Activated T-helper 1 cell treated with anti-CD3 and anti-CD28 coated beads, Interleukin-12 subunit alpha, Interleukin-12 subunit beta, Interleukin-2, Interleukin-4 antibody, amounts not matched to agents 30 ng/mL and 10 ng/mL and 1 ng/mL, durations not matched to agents 14 hours and 24 hours and 36 hours (primary cell): ENCODE data around the gene NT5DC4. TPM values are rescaled to one million over a fixed set of nuclear protein-coding genes. Genes with fewer than 3 reads are reported as not detected.

Experiments used
- DNase-seq: peaks from one replicate; pipeline ENCODE4 v3.0.0; 2021; ENCODE audit warnings: low spot score
- H3K27ac Mint-ChIP-seq: one replicate; pipeline ENCODE4 v1.8.0; 2021; ENCODE audit warnings: mild to moderate bottlenecking, mixed read lengths
- H3K27me3 Mint-ChIP-seq: one replicate; pipeline ENCODE4 v1.8.0; 2022; ENCODE audit warnings: mild to moderate bottlenecking, moderate library complexity, mixed read lengths; ENCODE audit not compliant: insufficient read depth
- H3K36me3 Mint-ChIP-seq: one replicate; pipeline ENCODE4 v1.8.0; 2021; ENCODE audit warnings: low read depth, mixed read lengths
- H3K4me1 Mint-ChIP-seq: one replicate; pipeline ENCODE4 v1.8.0; 2021; ENCODE audit warnings: low read depth, mixed read lengths
- H3K4me3 Mint-ChIP-seq: one replicate; pipeline ENCODE4 v1.8.0; 2021; ENCODE audit warnings: mild to moderate bottlenecking, moderate library complexity, mixed read lengths
- H3K9me3 Mint-ChIP-seq: one replicate; pipeline ENCODE4 v1.8.0; 2021; ENCODE audit warnings: mixed read lengths
- intact Hi-C: fragments of 100-400 bp; cut with micrococcal nuclease; formaldehyde crosslinking; loops from one replicate; pipeline ENCODE4 v1.15.1; 2024
- total RNA-seq: library from RNA; stranded (reverse); gene quantifications from 2 replicates; pipeline ENCODE4 v1.2.3, GENCODE V29; 2022

Gene NT5DC4
- total RNA-seq, 1 donor from 2014 or later, result not detected

DNA sequence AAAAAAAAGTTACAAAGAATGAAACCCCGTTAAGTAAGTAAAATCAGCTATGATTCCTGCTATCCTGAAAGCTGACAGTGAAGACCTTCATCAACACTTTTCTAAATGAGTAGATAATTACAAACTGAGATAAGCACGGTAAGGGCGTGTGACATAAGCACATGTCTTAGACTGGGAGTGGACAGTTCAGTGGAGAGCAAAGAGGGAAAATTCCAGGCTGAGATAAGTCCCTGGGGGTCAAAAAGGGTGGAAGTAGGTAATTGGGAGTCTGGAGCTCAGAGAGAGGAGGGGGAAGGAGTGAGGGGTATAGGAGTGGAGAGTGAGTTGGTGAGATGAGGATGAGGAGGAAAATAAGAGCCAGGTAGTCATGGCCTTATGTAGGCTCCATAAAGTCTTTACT lies 67.8 kb downstream of the NT5DC4 start:
- peaks cover 19% of the 10 kb centered on the region for H3K4me1 Mint-ChIP-seq
- no peak overlapping the region for H3K27ac Mint-ChIP-seq

More for the DNA sequence above, 67.8 kb downstream of the NT5DC4 start:
- no peak overlapping the region for H3K4me3 Mint-ChIP-seq
- peaks cover 8% of the 10 kb centered on the region for H3K27me3 Mint-ChIP-seq
- peaks cover 4% of the 10 kb centered on the region for H3K9me3 Mint-ChIP-seq
- H3K36me3 Mint-ChIP-seq, result peaks cover 4% of the 10 kb centered on the region
- intact Hi-C loops, result no loop called here
- no peak for DNase-seq

Other genes with a start within 250 kb of the NT5DC4 start
- 45.2 and 49.0 TPM in 2 replicates for gene TTL, start 238.9 kb upstream of the NT5DC4 start, total RNA-seq
- 75.6 and 78.4 TPM in 2 replicates for gene POLR1B, start 178.6 kb upstream of the NT5DC4 start, total RNA-seq
- gene CHCHD5, start 136.4 kb upstream of the NT5DC4 start, total RNA-seq, result 31.3 and 38.9 TPM in 2 replicates
- gene SLC20A1, start 75.1 kb upstream of the NT5DC4 start, total RNA-seq, result 164 and 172 TPM in 2 replicates
- 20.9 and 21.2 TPM in 2 replicates for gene CKAP2L, start 43.6 kb downstream of the NT5DC4 start, total RNA-seq
- gene IL1A, start 63.5 kb downstream of the NT5DC4 start, total RNA-seq, result 7.5 and 7.8 TPM in 2 replicates
- gene IL1B, start 115.8 kb downstream of the NT5DC4 start, total RNA-seq, result 0.23 and 0.44 TPM in 2 replicates
- not detected in 2 replicates for gene IL37, start 190.1 kb downstream of the NT5DC4 start, total RNA-seq